ENCODE measurements around the gene FARP1. TPM values are rescaled to one million over a fixed set of nuclear protein-coding genes. Genes with fewer than 3 reads are reported as not detected.

FARP1 gene
- total and polyA plus RNA-seq, 2 of the 13 experiments (the other 11 are each of a cell fraction or from before 2014, with no cell fraction given): 70.6 to 126 TPM

DNA sequence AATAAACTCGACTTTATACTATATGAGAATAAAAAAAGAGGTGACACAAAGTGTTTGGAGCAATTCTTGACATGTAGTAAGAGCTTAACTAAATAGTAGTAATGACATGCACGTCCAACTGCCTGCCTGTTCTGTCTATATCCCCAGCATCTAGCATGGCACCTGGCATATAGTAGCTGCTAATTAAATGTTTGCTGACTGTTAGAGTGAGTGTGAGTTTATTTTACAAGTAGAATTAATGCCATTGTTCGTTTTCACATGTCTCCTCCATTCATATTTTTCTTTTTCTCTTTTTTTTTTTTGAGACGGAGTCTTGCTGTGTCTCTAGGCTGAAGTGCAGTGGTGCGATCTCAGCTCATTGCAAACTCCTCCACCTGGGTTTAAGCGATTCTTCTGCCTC, 72.6 kb downstream of the FARP1 start:
- in situ Hi-C loops (cut with HindIII; ENCODE audit: extremely low pct_ligation_motif_present, low pct_unique_long_range_greater_than_20kb) (no loop called here), intact Hi-C loops (cut with micrococcal nuclease; ENCODE audit: unreplicated experiment) (no loop called here)
- Histone ChIP-seq H3K4me3 (replicated peaks in 1 of 3; ENCODE audit: insufficient read depth in 1 of 3, low read depth in 2 of 3, low read length in 3 of 3) (no peak overlapping the region), H3K4me1 (ENCODE audit: insufficient read depth, low read length) (peaks cover 10% of the 10 kb centered on the region; the same call in 1 of the 2 replicates), H3K27me3 (ENCODE audit: control insufficient read depth in 1 of 2, insufficient read depth in 2 of 2, low read length in 2 of 2) (no peaks in the 10 kb centered on the region), H3K36me3 (replicated peaks in 1 of 2; ENCODE audit: control insufficient read depth in 1 of 2, insufficient read depth in 2 of 2, low read length in 2 of 2) (peaks cover 25 to 83% of the 10 kb centered on the region in 2 experiments; a peak in 4 of 5 replicates), H4K20me1 (ENCODE audit: insufficient read depth, low read length) (peaks cover 69% of the 10 kb centered on the region), H3K9ac (ENCODE audit: insufficient read depth, low read depth, low read length) (no peak overlapping the region), H3K9me3 (ENCODE audit: low read length) (no peaks in the 10 kb centered on the region), H2AFZ (ENCODE audit: low read length) (no peak overlapping the region), H3K27ac (ENCODE audit: extremely low read length, insufficient read depth, low read length) (no peak overlapping the region), H3K79me2 (ENCODE audit: insufficient read depth, low read length) (peaks cover 86% of the 10 kb centered on the region), H3K4me2 (ENCODE audit: low read depth, low read length) (no peak overlapping the region)
- TF ChIP-seq EEA1 (CRISPR knock-in tag; IDR thresholded peaks at IDR 0.05; ENCODE audit: borderline replicate concordance): no peak
- no peak for TF ChIP-seq NR2F1 (CRISPR knock-in tag; IDR thresholded peaks at IDR 0.05)
- no peak for TF ChIP-seq ZNF224 (CRISPR knock-in tag; IDR thresholded peaks at IDR 0.05)
- TF ChIP-seq ZNF740 (CRISPR knock-in tag; IDR thresholded peaks at IDR 0.05): no peak
- no peak for TF ChIP-seq ZEB1 (IDR thresholded peaks at IDR 0.05; ENCODE audit: insufficient replicate concordance, low read depth)
- TF ChIP-seq ZNF318 (CRISPR knock-in tag; IDR thresholded peaks at IDR 0.05): no peak
- no peak for TF ChIP-seq PBX3 (CRISPR knock-in tag; IDR thresholded peaks at IDR 0.05; ENCODE audit: borderline replicate concordance)
- TF ChIP-seq CTCF (CRISPR knock-in tag; IDR thresholded peaks at IDR 0.05): no peak
- TF ChIP-seq HDAC2 (CRISPR knock-in tag; IDR thresholded peaks at IDR 0.05): no peak
- no peak for TF ChIP-seq MXD1 (CRISPR knock-in tag; IDR thresholded peaks at IDR 0.05)
- FAIRE-seq (no peak), ATAC-seq (no peak), DNase-seq (ENCODE audit: low spot score) (no peak)
- ChIA-PET POLR2A (no interaction called here), CTCF (ENCODE audit: low intra/inter-chr PET ratio, low total read pairs) (no interaction called here)
- WGBS (ENCODE audit: low lambda C conversion rate): 89% methylated on average over 6 of the region's 6 CpGs
- BruUV-seq (replicated peaks): TSS peak; percentile 25

Data from HepG2 (cell line).